A549 (cell line): ENCODE data around the gene RERE. TPM values are rescaled to one million over a fixed set of nuclear protein-coding genes. Genes with fewer than 3 reads are reported as not detected.

Experiments
- ATAC-seq, 2 experiments: fragments of 200-7000 bp in 1 of 2; fragments of >200 bp in 1 of 2; cut with Nextera tagmentation in 1 of 2; cut with Tn5 transposase in 1 of 2; 3 replicates each; pipeline versions ENCODE4 v1.8.0 to v1.9.1; 2018 to 2020; ENCODE audit warnings: mild to moderate bottlenecking in 1 of 2, moderate library complexity in 1 of 2
- CTCF ChIA-PET: fragments of 300-600 bp; sonication (Branson Sonifier 250); formaldehyde crosslinking; extraction: SDS; loops from one replicate; lab custom pipeline; 2021; ENCODE audit warnings: antibody characterized with exemption, inconsistent platforms; lab: Yijun Ruan, JAX
- POLR2A ChIA-PET: fragments of 350-600 bp; formaldehyde crosslinking; extraction: SDS; loops from one replicate; lab custom pipeline; 2021; ENCODE audit warnings: antibody characterized with exemption, inconsistent platforms; lab: Yijun Ruan, JAX
- DNase-seq, 2 experiments: peaks; one replicate each; pipeline versions ENCODE4 v3.0.0 to v3.0.0-alpha.2; 2011 to 2016; ENCODE audit warnings: low read depth in 1 of 2, low spot score in 1 of 2
- FAIRE-seq: peaks from 2 replicates; lab custom pipeline; 2011; peaks lifted over from hg19 to GRCh38; lab: Jason Lieb, UNC
- H3K27ac ChIP-seq, 2 experiments: fragments of >200 bp; sonication (Bioruptor Twin); formaldehyde crosslinking; 3 replicates each; pipeline ENCODE4 v1.5.1; 2016 to 2017
- H3K4me1 ChIP-seq: fragments of >200 bp; sonication (Bioruptor Twin); formaldehyde crosslinking; 3 replicates; pipeline ENCODE4 v1.6.1; 2016
- H3K4me2 ChIP-seq: fragments of >200 bp; sonication (Bioruptor Twin); formaldehyde crosslinking; 3 replicates; pipeline ENCODE4 v1.6.1; 2016
- H3K4me3 ChIP-seq: fragments of >200 bp; sonication (Bioruptor Twin); formaldehyde crosslinking; 3 replicates; pipeline ENCODE4 v1.5.1; 2016
- H3K9me3 ChIP-seq: fragments of >200 bp; sonication (Bioruptor Twin); formaldehyde crosslinking; 3 replicates; pipeline ENCODE4 v1.6.1; 2016
- BHLHE40 ChIP-seq: IDR thresholded peaks from 2 replicates; pipeline ENCODE4 v1.6.1; 2012; ENCODE audit warnings: low read depth, low read length, inconsistent platforms
- CBX8 ChIP-seq: fragments of 200-600 bp; sonication (generic); IDR thresholded peaks from 2 replicates; pipeline ENCODE4 v1.6.1; 2016
- EHF ChIP-seq: fragments of 250-450 bp; sonication (Bioruptor Pico); IDR thresholded peaks from 2 replicates; pipeline ENCODE4 v1.5.0; 2020; ENCODE audit warnings: mild to moderate bottlenecking
- EHMT2 ChIP-seq: fragments of 200-600 bp; sonication (generic); IDR thresholded peaks from 2 replicates; pipeline ENCODE4 v1.6.1; 2016; ENCODE audit warnings: antibody characterized with exemption, low read depth, mild to moderate bottlenecking, moderate library complexity
- ESRRA ChIP-seq: fragments of 150-350 bp; IDR thresholded peaks from 2 replicates; pipeline ENCODE4 v1.6.1; 2014; ENCODE audit warnings: mild to moderate bottlenecking, low read length, borderline replicate concordance
- FOSB ChIP-seq: fragments of 250-450 bp; sonication (Bioruptor Pico); IDR thresholded peaks from 2 replicates; pipeline ENCODE4 v1.5.0; 2020; ENCODE audit warnings: mild to moderate bottlenecking, moderate library complexity
- FOSL2 ChIP-seq, 2 experiments: fragments of 450-650 bp in 1 of 2; fragments of >200 bp in 1 of 2; sonication (Bioruptor Twin) in 1 of 2; formaldehyde crosslinking; IDR thresholded peaks; 2 replicates each; pipeline versions ENCODE4 v1.5.0 to v1.6.1; 2016 to 2020; ENCODE audit warnings: mild to moderate bottlenecking in 1 of 2, moderate library complexity in 1 of 2
- GATA3 ChIP-seq: IDR thresholded peaks from 2 replicates; pipeline ENCODE4 v1.6.1; 2012; ENCODE audit warnings: borderline replicate concordance
- HDAC2 ChIP-seq: fragments of 200-600 bp; sonication (generic); IDR thresholded peaks from 2 replicates; pipeline ENCODE4 v1.6.1; 2016
- HEYL ChIP-seq: fragments of 250-450 bp; sonication (Bioruptor Pico); IDR thresholded peaks from 2 replicates; pipeline ENCODE4 v1.8.0; 2021; ENCODE audit warnings: mild to moderate bottlenecking, moderate library complexity
- HOXA7 ChIP-seq: fragments of 250-450 bp; sonication (Bioruptor Pico); IDR thresholded peaks from 2 replicates; pipeline ENCODE4 v1.5.0; 2020; ENCODE audit warnings: mild to moderate bottlenecking, moderate library complexity
- HOXB13 ChIP-seq: fragments of 250-450 bp; sonication (Bioruptor Pico); IDR thresholded peaks from 2 replicates; pipeline ENCODE4 v1.5.0; 2020; ENCODE audit warnings: low read depth, mild to moderate bottlenecking, moderate library complexity
- HOXB5 ChIP-seq: fragments of 250-450 bp; sonication (Bioruptor Pico); IDR thresholded peaks from 2 replicates; pipeline ENCODE4 v1.5.0; 2020; ENCODE audit warnings: mild to moderate bottlenecking, moderate library complexity
- KDM1A ChIP-seq: fragments of 200-600 bp; sonication (generic); IDR thresholded peaks from 2 replicates; pipeline ENCODE4 v1.6.1; 2016; ENCODE audit warnings: low read depth, mild to moderate bottlenecking
- KDM5A ChIP-seq: fragments of 200-600 bp; sonication (generic); IDR thresholded peaks from 2 replicates; pipeline ENCODE4 v1.6.1; 2016; ENCODE audit warnings: antibody characterized with exemption, mild to moderate bottlenecking
- MAFK ChIP-seq: fragments of 450-650 bp; IDR thresholded peaks from 2 replicates; pipeline ENCODE4 v1.6.1; 2014; ENCODE audit not compliant: partially characterized antibody
- MYC ChIP-seq: IDR thresholded peaks from 2 replicates; pipeline ENCODE4 v1.6.1; 2012; ENCODE audit warnings: mild to moderate bottlenecking, inconsistent platforms, low read length, improper control_type of control experiment, borderline replicate concordance
- NFE2L2 ChIP-seq: fragments of 150-350 bp; conservative IDR thresholded peaks from 2 replicates; pipeline ENCODE4 v1.6.1; 2014; ENCODE audit warnings: low read length
- NPAS2 ChIP-seq: fragments of 250-450 bp; sonication (Bioruptor Pico); IDR thresholded peaks from 2 replicates; pipeline ENCODE4 v1.8.0; 2022; ENCODE audit warnings: mild to moderate bottlenecking, moderate library complexity, borderline replicate concordance
- NR3C1 ChIP-seq: fragments of >200 bp; sonication (Bioruptor Twin); formaldehyde crosslinking; IDR thresholded peaks from 3 replicates; pipeline ENCODE4 v1.6.1; 2017
- PHF8 ChIP-seq: fragments of 200-600 bp; sonication (generic); IDR thresholded peaks from 2 replicates; pipeline ENCODE4 v1.6.1; 2016; ENCODE audit warnings: low read depth, mild to moderate bottlenecking, antibody characterized with exemption, moderate library complexity, borderline replicate concordance
- RARB ChIP-seq: fragments of 250-450 bp; sonication (Bioruptor Pico); IDR thresholded peaks from 2 replicates; pipeline ENCODE4 v1.8.0; 2021; ENCODE audit warnings: mild to moderate bottlenecking, moderate library complexity
- RFX5 ChIP-seq: fragments of 450-650 bp; IDR thresholded peaks from 2 replicates; pipeline ENCODE4 v1.7.1; 2014; ENCODE audit warnings: antibody characterized with exemption, mild to moderate bottlenecking, moderate library complexity
- RNF2 ChIP-seq: fragments of 200-600 bp; sonication (generic); IDR thresholded peaks from 2 replicates; pipeline ENCODE4 v1.6.1; 2016; ENCODE audit warnings: low read depth, mild to moderate bottlenecking, antibody characterized with exemption, moderate library complexity, borderline replicate concordance
- SMC3 ChIP-seq: fragments of >200 bp; sonication (Bioruptor Twin); formaldehyde crosslinking; IDR thresholded peaks from 3 replicates; pipeline ENCODE4 v1.6.1; 2018; ENCODE audit warnings: inconsistent platforms
- TFCP2L1 ChIP-seq: fragments of 250-450 bp; sonication (Bioruptor Pico); IDR thresholded peaks from 2 replicates; pipeline ENCODE4 v1.5.0; 2021; ENCODE audit warnings: mild to moderate bottlenecking
- TP53 ChIP-seq: fragments of 250-450 bp; sonication (Bioruptor Pico); IDR thresholded peaks from 2 replicates; pipeline ENCODE4 v1.5.0; 2021; ENCODE audit warnings: mild to moderate bottlenecking, moderate library complexity
- ZFP36 ChIP-seq: fragments of 450-650 bp; IDR thresholded peaks from 2 replicates; pipeline ENCODE4 v1.6.1; 2014; ENCODE audit warnings: borderline replicate concordance; ENCODE audit not compliant: partially characterized antibody
- ZNF302 ChIP-seq: fragments of 250-450 bp; sonication (Bioruptor Pico); IDR thresholded peaks from 2 replicates; pipeline ENCODE4 v1.9.0; 2021; ENCODE audit warnings: inconsistent platforms, mild to moderate bottlenecking, moderate library complexity
- WGBS: methylation state at CpG from one replicate; pipeline ENCODE4 v1.1.6; 2017; ENCODE audit errors: missing lambda C conversion rate; 5-methylcytosine and 5-hydroxymethylcytosine counted together
- polyA plus RNA-seq, 4 experiments: library from polyadenylated mRNA; depleted of rRNA in 3 of 4; stranded (reverse); fragments of >200 nt; fragmentation: RNase III in 1 of 4; extraction: RNeasy Plus Mini Kit Qiagen cat#74134 plus additional on column Dnase treatment in 1 of 4; gene quantifications; 2 replicates in 3 of 4; 3 replicates in 1 of 4; pipeline ENCODE4 v1.2.3, GENCODE V29; 2011 to 2017
- TF ChIP-seq, protein P1 (sequence below): IDR thresholded peaks from 2 replicates; pipeline ENCODE4 v1.6.1; 2012; ENCODE audit warnings: low read depth, borderline replicate concordance
- TF ChIP-seq, protein P2 (sequence below): fragments of 250-450 bp; sonication (Bioruptor Pico); IDR thresholded peaks from 2 replicates; pipeline ENCODE4 v1.5.0; 2020; ENCODE audit warnings: low read depth, mild to moderate bottlenecking, moderate library complexity
- TF ChIP-seq, protein P3 (sequence below): fragments of >200 bp; sonication (Bioruptor Twin); formaldehyde crosslinking; IDR thresholded peaks from 3 replicates; pipeline ENCODE4 v1.5.1; 2016
- TF ChIP-seq, protein P4 (sequence below): fragments of 200-600 bp; sonication (generic); IDR thresholded peaks from 2 replicates; pipeline ENCODE4 v1.6.1; 2016; ENCODE audit warnings: antibody characterized with exemption, mild to moderate bottlenecking, moderate library complexity

RERE gene
- polyA plus RNA-seq, 2 of the 4 experiments (the other 2 are of a cell fraction), result 12.6 to 28.6 TPM

DNA sequence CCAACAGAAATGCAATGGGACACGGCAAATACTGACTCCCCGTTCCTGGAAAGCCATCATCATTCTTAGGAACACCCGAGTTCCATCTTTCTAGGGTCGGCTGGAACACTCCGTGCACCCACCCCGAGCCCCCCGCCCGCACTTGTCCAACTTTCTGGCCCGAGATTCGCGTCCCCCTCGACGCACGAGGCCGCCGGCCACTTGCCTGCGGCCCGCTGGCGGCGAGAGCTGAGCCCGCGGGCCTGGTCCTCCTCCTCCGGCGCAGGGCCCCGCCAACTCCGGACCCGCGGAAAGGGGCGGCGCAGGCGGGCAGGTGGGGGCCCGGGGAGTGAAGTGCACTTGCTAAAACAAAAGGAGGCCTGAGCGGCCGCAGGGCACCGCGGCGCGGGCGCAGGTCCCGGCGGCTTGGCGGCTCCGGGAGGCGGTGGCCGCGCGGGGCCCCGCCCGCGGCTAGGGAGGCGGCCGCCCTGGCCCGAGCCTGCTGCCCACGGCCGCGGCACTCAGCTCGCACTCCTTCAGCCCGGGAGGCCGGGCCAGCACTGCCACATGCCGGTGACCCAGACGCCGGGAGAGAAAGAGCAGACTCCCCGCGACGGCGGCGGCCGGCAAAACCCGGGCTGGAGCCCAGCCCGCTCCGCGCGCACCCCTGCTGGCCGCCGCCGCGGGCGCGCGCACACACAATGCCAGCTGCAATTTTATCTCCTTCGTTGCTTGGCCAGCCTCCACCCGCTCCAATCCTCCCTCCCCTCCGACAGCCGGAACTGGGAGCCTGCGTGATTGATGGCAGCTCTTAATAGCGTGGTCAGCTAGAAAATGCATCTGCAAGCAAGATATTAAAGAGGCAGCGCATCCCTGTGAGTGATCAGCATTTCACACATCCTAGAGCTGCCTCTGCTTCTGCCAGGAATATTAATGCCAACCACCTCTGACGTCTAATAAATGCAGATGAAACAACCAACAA, 114.3 kb downstream of the RERE start:
- no peak for FAIRE-seq
- POLR2A ChIA-PET, result interaction anchor here (0.7 to 1.8 kb wide), 5 partner anchors 9 to 115 kb away, joined by 3 to 13 read pairs (median 6); partner anchors contain the start of gene RERE
- Histone ChIP-seq H3K27ac (peak overlapping the region; percentile 91 to 98), H3K4me1 (peaks cover 60% of the 10 kb centered on the region), H3K4me3 (peak overlapping the region; percentile 71), H3K9me3 (no peaks in the 10 kb centered on the region), H3K4me2 (peak overlapping the region; percentile 81)
- peak; percentile 86 to 96 for ATAC-seq
- CTCF ChIA-PET, result interaction anchor here (0.6 to 3.1 kb wide), 8 partner anchors 10 to 1295 kb away, joined by 3 to 13 read pairs (median 4); no protein-coding TSS in a partner anchor
- 1% methylated on average over 14 of the region's 88 CpGs for WGBS
- peak; percentile 74 to 92 for DNase-seq
- TF ChIP-seq RNF2, result no peak
- no peak for TF ChIP-seq KDM1A
- no peak for TF ChIP-seq PHF8
- TF ChIP-seq, protein P1, sequence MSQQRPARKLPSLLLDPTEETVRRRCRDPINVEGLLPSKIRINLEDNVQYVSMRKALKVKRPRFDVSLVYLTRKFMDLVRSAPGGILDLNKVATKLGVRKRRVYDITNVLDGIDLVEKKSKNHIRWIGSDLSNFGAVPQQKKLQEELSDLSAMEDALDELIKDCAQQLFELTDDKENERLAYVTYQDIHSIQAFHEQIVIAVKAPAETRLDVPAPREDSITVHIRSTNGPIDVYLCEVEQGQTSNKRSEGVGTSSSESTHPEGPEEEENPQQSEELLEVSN, result no peak
- TF ChIP-seq RARB (CRISPR knock-in tag), result no peak
- no peak for TF ChIP-seq NR3C1
- TF ChIP-seq MAFK, result peak; percentile 97
- peak; percentile 47; the same call in 1 of the 3 replicates for TF ChIP-seq SMC3
- no peak for TF ChIP-seq ZNF302 (CRISPR knock-in tag)
- no peak for TF ChIP-seq NFE2L2
- no peak for TF ChIP-seq FOSB
- TF ChIP-seq EHMT2, result no peak
- TF ChIP-seq TFCP2L1, result no peak
- TF ChIP-seq EHF, result no peak
- no peak for TF ChIP-seq NPAS2
- no peak for TF ChIP-seq ESRRA
- no peak for TF ChIP-seq KDM5A
- TF ChIP-seq CBX8, result no peak
- TF ChIP-seq, protein P2, sequence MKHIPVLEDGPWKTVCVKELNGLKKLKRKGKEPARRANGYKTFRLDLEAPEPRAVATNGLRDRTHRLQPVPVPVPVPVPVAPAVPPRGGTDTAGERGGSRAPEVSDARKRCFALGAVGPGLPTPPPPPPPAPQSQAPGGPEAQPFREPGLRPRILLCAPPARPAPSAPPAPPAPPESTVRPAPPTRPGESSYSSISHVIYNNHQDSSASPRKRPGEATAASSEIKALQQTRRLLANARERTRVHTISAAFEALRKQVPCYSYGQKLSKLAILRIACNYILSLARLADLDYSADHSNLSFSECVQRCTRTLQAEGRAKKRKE (CRISPR knock-in tag), result peak; percentile 67; the same call in 1 of the 2 replicates
- TF ChIP-seq TP53 (CRISPR knock-in tag), result no peak
- TF ChIP-seq BHLHE40, result no peak
- TF ChIP-seq, protein P3, sequence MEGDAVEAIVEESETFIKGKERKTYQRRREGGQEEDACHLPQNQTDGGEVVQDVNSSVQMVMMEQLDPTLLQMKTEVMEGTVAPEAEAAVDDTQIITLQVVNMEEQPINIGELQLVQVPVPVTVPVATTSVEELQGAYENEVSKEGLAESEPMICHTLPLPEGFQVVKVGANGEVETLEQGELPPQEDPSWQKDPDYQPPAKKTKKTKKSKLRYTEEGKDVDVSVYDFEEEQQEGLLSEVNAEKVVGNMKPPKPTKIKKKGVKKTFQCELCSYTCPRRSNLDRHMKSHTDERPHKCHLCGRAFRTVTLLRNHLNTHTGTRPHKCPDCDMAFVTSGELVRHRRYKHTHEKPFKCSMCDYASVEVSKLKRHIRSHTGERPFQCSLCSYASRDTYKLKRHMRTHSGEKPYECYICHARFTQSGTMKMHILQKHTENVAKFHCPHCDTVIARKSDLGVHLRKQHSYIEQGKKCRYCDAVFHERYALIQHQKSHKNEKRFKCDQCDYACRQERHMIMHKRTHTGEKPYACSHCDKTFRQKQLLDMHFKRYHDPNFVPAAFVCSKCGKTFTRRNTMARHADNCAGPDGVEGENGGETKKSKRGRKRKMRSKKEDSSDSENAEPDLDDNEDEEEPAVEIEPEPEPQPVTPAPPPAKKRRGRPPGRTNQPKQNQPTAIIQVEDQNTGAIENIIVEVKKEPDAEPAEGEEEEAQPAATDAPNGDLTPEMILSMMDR, result no peak
- TF ChIP-seq GATA3, result no peak
- 0 out of 2 replicates have a peak, but pooled peaks have one; percentile 36 for TF ChIP-seq HOXB13 (CRISPR knock-in tag)
- TF ChIP-seq, protein P4, sequence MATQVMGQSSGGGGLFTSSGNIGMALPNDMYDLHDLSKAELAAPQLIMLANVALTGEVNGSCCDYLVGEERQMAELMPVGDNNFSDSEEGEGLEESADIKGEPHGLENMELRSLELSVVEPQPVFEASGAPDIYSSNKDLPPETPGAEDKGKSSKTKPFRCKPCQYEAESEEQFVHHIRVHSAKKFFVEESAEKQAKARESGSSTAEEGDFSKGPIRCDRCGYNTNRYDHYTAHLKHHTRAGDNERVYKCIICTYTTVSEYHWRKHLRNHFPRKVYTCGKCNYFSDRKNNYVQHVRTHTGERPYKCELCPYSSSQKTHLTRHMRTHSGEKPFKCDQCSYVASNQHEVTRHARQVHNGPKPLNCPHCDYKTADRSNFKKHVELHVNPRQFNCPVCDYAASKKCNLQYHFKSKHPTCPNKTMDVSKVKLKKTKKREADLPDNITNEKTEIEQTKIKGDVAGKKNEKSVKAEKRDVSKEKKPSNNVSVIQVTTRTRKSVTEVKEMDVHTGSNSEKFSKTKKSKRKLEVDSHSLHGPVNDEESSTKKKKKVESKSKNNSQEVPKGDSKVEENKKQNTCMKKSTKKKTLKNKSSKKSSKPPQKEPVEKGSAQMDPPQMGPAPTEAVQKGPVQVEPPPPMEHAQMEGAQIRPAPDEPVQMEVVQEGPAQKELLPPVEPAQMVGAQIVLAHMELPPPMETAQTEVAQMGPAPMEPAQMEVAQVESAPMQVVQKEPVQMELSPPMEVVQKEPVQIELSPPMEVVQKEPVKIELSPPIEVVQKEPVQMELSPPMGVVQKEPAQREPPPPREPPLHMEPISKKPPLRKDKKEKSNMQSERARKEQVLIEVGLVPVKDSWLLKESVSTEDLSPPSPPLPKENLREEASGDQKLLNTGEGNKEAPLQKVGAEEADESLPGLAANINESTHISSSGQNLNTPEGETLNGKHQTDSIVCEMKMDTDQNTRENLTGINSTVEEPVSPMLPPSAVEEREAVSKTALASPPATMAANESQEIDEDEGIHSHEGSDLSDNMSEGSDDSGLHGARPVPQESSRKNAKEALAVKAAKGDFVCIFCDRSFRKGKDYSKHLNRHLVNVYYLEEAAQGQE, result no peak
- no peak for TF ChIP-seq HEYL (CRISPR knock-in tag)
- TF ChIP-seq HDAC2, result no peak
- TF ChIP-seq MYC, result peak; percentile 89
- no peak for TF ChIP-seq ZFP36
- TF ChIP-seq HOXA7 (CRISPR knock-in tag), result no peak
- no peak for TF ChIP-seq RFX5
- TF ChIP-seq FOSL2 (IDR thresholded peaks at IDR 0.05), result no peak
- TF ChIP-seq FOSL2 (CRISPR knock-in tag; IDR thresholded peaks at IDR 0.05), result peak; percentile 34
- peak; percentile 99 for TF ChIP-seq HOXB5 (CRISPR knock-in tag)
